DOHH2 (cell line): Measurements from ENCODE around the gene P4HTM.

Source experiments
- H3F3A ChIP-seq: fragments of 200-600 bp; sonication (generic), shearing (Covaris generic); 2 replicates; pipeline ENCODE4 v1.6.0; 2016; ENCODE audit warnings: antibody characterized with exemption, mild to moderate bottlenecking; ENCODE audit not compliant: control insufficient read depth, insufficient read depth
- H3K27ac ChIP-seq: fragments of 200-600 bp; sonication (generic); 2 replicates; pipeline ENCODE4 v1.5.1; 2014; ENCODE audit warnings: low read depth, mild to moderate bottlenecking, low read length, moderate library complexity
- H3K27me3 ChIP-seq: fragments of 200-600 bp; sonication (generic); 2 replicates; pipeline ENCODE4 v1.6.1; 2014; ENCODE audit warnings: mild to moderate bottlenecking, low read length, mixed read lengths; ENCODE audit not compliant: control insufficient read depth
- H3K36me3 ChIP-seq: fragments of 200-600 bp; sonication (generic); 2 replicates; pipeline ENCODE4 v1.6.1; 2014; ENCODE audit warnings: mild to moderate bottlenecking, low read length, moderate library complexity, mixed read lengths; ENCODE audit not compliant: control insufficient read depth
- H3K4me1 ChIP-seq: fragments of 200-600 bp; sonication (generic); 2 replicates; pipeline ENCODE4 v1.6.1; 2014; ENCODE audit warnings: mild to moderate bottlenecking, low read length, mixed read lengths; ENCODE audit not compliant: control insufficient read depth
- H3K4me2 ChIP-seq: fragments of 200-600 bp; sonication (generic); 2 replicates; pipeline ENCODE4 v1.6.0; 2014; ENCODE audit warnings: mild to moderate bottlenecking, low read length, moderate library complexity
- H3K4me3 ChIP-seq: fragments of 200-600 bp; sonication (generic); 2 replicates; pipeline ENCODE4 v1.5.1; 2014; ENCODE audit warnings: mild to moderate bottlenecking, low read length, mixed read lengths
- H3K79me2 ChIP-seq: fragments of 200-600 bp; sonication (generic); 2 replicates; pipeline ENCODE4 v1.6.1; 2014; ENCODE audit warnings: mild to moderate bottlenecking, low read length, mixed read lengths; ENCODE audit not compliant: control insufficient read depth
- H3K9me2 ChIP-seq: fragments of 200-600 bp; sonication (generic); replicated peaks from 2 replicates; pipeline ENCODE4 v1.6.1; 2014; ENCODE audit warnings: mild to moderate bottlenecking, low read length, mixed read lengths; ENCODE audit not compliant: control insufficient read depth
- H3K9me3 ChIP-seq: fragments of 200-600 bp; sonication (generic); 2 replicates; pipeline ENCODE4 v1.6.1; 2014; ENCODE audit warnings: antibody characterized with exemption, low read length, mixed read lengths; ENCODE audit not compliant: control insufficient read depth, insufficient read depth
- H4K20me1 ChIP-seq: fragments of 200-600 bp; sonication (generic); 2 replicates; pipeline ENCODE4 v1.6.0; 2014; ENCODE audit warnings: low read depth, mild to moderate bottlenecking, antibody characterized with exemption, low read length, moderate library complexity; ENCODE audit not compliant: control insufficient read depth, insufficient read depth
- EZH2phosphoT487 ChIP-seq: fragments of 200-600 bp; sonication (generic); IDR thresholded peaks from 2 replicates; pipeline ENCODE4 v1.6.1; 2017; ENCODE audit warnings: borderline replicate concordance, mild to moderate bottlenecking, antibody characterized with exemption, low read length, moderate library complexity, mixed read lengths
- TF ChIP-seq, protein P1 (sequence below): fragments of 200-600 bp; sonication (generic); IDR thresholded peaks from one replicate; pipeline ENCODE4 v1.5.1; 2014; ENCODE audit warnings: antibody characterized with exemption, mild to moderate bottlenecking, low read depth, low read length; ENCODE audit not compliant: poor library complexity, severe bottlenecking

P4HTM gene

DNA sequence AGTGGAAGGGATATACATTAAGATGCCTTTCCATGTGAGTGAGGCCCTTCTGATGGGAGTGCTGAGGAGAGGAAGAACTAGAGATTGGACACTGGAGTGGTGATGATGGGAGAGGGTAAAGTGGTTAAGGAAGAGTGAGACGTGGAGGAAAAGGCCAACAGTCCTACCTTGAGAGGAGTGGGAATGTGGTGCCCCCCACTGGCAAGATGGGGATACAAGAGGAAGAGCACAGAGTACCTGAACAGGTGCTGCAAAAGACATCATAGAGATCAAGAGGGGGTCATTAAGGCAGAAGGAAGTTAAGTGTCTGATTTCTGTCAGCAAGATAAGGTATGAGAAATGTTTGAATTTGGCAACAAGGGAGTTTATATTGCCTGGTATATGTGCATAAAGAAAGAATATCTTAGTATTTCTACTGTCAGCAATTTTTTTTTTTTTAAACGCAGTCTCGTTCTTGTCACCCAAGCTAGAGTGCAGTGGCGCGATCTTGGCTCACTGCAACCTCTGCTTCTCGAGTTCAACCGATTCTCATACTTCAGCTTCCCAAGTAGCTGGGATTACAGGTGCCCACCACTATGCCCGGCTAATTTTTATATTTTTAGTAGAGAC, 37.4 kb upstream of the P4HTM start:
- peaks cover 9% of the 10 kb centered on the region for H3K4me1 ChIP-seq
- peaks cover 82% of the 10 kb centered on the region for H3K79me2 ChIP-seq
- peaks cover 44% of the 10 kb centered on the region for H3K36me3 ChIP-seq
- peaks cover 10% of the 10 kb centered on the region; the same call in 1 of the 2 replicates for H4K20me1 ChIP-seq
- no peaks in the 10 kb centered on the region for H3K27me3 ChIP-seq
- no peaks in the 10 kb centered on the region for H3K9me3 ChIP-seq
- TF ChIP-seq EZH2phosphoT487: no peak
- TF ChIP-seq, protein P1, sequence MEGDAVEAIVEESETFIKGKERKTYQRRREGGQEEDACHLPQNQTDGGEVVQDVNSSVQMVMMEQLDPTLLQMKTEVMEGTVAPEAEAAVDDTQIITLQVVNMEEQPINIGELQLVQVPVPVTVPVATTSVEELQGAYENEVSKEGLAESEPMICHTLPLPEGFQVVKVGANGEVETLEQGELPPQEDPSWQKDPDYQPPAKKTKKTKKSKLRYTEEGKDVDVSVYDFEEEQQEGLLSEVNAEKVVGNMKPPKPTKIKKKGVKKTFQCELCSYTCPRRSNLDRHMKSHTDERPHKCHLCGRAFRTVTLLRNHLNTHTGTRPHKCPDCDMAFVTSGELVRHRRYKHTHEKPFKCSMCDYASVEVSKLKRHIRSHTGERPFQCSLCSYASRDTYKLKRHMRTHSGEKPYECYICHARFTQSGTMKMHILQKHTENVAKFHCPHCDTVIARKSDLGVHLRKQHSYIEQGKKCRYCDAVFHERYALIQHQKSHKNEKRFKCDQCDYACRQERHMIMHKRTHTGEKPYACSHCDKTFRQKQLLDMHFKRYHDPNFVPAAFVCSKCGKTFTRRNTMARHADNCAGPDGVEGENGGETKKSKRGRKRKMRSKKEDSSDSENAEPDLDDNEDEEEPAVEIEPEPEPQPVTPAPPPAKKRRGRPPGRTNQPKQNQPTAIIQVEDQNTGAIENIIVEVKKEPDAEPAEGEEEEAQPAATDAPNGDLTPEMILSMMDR: peak; percentile 70
- H3K27ac ChIP-seq: no peak overlapping the region
- no peak overlapping the region for H3K4me2 ChIP-seq
- H3K9me2 ChIP-seq: no peaks in the 10 kb centered on the region
- H3K4me3 ChIP-seq: no peak overlapping the region
- H3F3A ChIP-seq: peaks cover 12% of the 10 kb centered on the region; the same call in 1 of the 2 replicates

DNA sequence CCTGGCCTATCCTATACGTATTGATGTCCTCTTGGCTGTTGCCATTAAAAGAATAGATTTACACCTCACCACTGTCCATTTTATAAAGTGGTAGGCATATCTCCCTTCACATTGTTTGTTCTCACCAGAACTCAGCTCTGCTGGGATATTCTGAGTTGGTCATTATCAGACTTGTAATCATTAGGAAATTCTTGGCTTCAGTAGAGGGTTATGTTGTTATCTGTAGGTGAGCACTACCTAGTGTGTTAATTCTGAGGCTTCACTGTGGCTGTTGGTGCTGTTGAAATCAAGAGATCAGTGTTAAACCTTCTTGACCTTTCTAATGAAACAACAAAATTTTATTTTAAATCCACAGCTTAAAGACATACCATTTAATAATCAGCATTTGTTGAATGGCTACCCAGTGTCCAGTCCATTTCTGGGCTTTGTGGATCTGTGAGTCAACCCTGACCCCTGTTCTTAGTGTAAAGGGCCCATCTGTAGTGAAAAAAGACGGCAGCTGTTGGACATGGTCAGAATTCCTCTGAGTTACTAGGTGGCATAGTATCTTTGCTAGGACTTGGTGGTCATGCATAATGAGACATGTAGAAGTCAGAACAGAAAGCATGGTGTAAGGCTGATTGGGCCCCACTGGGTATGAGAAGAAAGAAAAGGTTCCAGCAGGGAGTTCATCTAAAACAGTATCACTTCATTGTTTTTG, 32.9 kb upstream of the P4HTM start:
- no peak overlapping the region for H3K4me2 ChIP-seq
- H3K27me3 ChIP-seq: no peaks in the 10 kb centered on the region
- H3K9me2 ChIP-seq: no peaks in the 10 kb centered on the region
- peaks cover 7% of the 10 kb centered on the region; the same call in 1 of the 2 replicates for H4K20me1 ChIP-seq
- TF ChIP-seq EZH2phosphoT487: no peak
- no peaks in the 10 kb centered on the region for H3F3A ChIP-seq
- H3K79me2 ChIP-seq: peaks cover 54% of the 10 kb centered on the region
- no peak overlapping the region for H3K27ac ChIP-seq
- H3K9me3 ChIP-seq: no peaks in the 10 kb centered on the region
- H3K4me3 ChIP-seq: no peak overlapping the region
- H3K4me1 ChIP-seq: no peaks in the 10 kb centered on the region
- H3K36me3 ChIP-seq: peaks cover 55% of the 10 kb centered on the region

GRCh38 chr3:48960841-48961413, 29.1 kb upstream of the P4HTM start:
- Histone ChIP-seq H3K4me3 (no peak overlapping the region), H3K27ac (no peak overlapping the region), H3K79me2 (peaks cover 22% of the 10 kb centered on the region), H3K4me1 (no peaks in the 10 kb centered on the region), H4K20me1 (no peaks in the 10 kb centered on the region), H3K9me2 (no peaks in the 10 kb centered on the region), H3K9me3 (no peaks in the 10 kb centered on the region), H3K36me3 (peaks cover 57% of the 10 kb centered on the region), H3K27me3 (no peaks in the 10 kb centered on the region), H3F3A (peaks cover 3% of the 10 kb centered on the region; the same call in 1 of the 2 replicates), H3K4me2 (no peak overlapping the region)
- TF ChIP-seq EZH2phosphoT487: no peak
- TF ChIP-seq, protein P1: no peak

GRCh38 chr3:48962340-48962739, 27.7 kb upstream of the P4HTM start:
- Histone ChIP-seq H4K20me1 (no peaks in the 10 kb centered on the region), H3K27ac (no peak overlapping the region), H3K4me1 (no peaks in the 10 kb centered on the region), H3K27me3 (no peaks in the 10 kb centered on the region), H3K9me2 (no peaks in the 10 kb centered on the region), H3K4me3 (no peak overlapping the region), H3K36me3 (peaks cover 65% of the 10 kb centered on the region), H3K9me3 (no peaks in the 10 kb centered on the region), H3K79me2 (peaks cover 13% of the 10 kb centered on the region), H3F3A (peaks cover 3% of the 10 kb centered on the region; the same call in 1 of the 2 replicates), H3K4me2 (no peak overlapping the region)
- TF ChIP-seq EZH2phosphoT487: no peak
- TF ChIP-seq, protein P1: no peak
